HG03457 (cell line): ENCODE results near the gene NNAT.

Source experiments
- ATAC-seq: cut with Tn5 transposase; IDR thresholded peaks from one replicate; pipeline ENCODE4 v1.9.1; 2021; ENCODE audit warnings: moderate number of reproducible peaks; ENCODE audit not compliant: unreplicated experiment

NNAT gene

DNA sequence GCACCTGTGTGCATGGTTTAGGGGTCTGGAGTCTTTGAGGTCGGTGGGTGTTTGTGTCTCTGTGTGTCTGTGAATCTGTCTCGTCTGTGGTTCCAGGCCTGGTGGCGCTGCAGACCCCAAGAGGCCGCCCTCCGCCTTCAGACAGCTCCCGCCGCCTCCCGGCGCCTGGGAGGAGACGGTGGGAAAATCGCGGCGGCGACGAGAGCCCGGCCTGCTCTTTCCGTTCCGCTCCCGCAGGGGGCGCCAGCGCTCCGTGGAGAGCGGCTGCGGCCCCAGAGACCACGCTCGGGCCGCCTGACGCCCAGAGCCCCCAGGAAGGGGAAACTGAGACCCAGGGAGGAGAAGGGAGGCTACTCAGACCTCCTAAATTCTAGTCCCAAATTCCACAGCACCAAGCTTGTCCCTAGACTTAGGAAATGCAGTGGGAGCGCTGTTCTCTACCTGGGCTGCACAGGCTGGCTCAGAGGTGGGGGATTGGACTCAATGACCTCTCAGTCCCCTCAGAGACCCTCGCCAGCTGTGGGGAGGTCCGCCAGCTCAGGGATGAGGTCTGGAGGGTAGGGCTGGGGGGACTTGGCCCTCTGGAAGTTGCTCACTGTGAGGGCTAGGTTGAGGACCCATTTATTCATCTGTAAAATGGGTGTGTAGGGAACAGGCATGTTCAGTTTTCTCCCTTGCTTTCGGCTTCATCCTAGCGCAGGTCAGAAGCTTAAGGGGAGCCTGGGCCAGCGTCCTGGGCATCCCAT lies 43.5 kb downstream of the NNAT start:
- no peak for ATAC-seq

DNA sequence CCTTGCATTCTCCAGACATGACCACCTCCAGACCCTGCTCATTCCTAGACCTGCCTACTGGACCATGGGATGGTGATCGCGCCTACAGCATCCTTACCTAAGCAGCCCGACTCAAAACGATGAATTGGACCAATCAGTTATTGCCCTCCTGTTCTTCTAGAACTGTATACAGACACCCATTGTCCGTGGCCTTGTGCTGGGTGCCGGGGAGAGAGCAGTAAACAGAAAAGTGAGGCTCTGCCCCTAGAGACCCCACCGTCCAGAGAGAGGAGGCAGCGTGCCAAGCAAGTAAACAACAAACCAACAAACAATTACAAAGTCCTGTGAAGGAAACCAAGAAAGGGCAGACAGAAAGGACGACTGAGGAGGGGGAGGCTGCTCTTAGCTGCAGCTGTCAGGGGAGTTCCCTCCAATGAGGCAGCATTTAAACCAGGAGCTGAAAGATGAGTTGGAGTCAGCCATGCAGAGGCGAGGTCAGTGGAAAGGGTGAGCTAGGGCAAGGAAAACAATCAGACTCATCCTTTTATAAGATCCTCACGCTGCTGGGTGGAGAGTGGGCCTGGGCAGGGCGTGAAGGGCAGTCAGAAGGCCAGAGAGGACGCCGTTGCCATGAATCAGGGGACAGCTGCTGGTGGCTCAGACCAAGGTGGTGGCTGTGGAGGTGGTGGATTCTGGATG lies 44.2 kb downstream of the NNAT start:
- no peak for ATAC-seq

DNA sequence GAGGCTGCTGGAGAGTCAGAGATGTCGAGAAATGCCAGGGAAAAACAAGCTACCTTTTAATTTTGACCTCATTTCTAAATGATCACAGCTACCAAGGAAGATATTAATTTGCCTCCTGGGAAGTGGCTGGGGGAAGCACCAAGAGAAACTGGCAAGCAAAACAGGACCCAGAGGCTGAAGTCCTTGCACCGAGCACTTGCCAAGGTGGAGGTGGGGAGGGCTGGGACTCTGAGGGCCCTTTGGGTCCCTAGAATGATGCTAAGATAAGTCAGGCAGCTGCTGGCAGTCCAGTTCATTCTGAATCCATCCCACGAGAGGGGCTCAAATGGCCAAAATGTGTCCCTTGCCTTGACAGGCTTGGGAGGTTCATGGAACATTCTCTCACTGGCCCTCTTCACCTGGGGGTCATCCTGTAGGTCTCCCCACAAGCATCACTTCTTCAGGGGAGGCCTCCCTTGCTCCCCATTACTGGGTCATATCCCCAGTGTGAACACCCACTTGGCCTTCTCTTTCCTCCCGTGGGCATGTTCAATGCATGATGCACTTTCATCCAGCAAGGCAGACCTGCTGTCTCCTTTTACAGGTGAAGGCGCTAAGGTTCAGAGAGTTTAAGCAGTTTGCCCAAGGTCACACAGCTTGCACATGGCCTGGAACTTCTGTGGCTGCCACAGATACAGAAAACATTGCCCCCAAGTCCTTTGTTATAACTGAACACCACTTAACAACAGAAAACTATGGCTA lies 45.7 kb downstream of the NNAT start:
- ATAC-seq, result no peak

DNA sequence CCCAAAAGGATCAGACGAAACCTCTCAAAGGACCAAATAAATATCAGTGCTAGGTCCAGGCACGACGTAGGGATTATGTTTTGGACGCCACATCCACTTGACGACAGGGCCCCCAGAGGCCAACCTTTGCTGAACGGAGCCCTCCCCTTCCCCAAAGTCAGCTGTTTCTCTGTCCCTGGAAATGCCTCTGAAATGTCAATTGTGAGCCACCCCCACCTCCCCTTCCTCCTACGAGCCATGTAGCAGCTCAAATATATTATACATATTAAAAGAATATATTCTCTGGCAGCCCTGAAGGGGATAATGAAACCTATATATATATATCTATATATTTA lies 46.2 kb downstream of the NNAT start:
- no peak for ATAC-seq

DNA sequence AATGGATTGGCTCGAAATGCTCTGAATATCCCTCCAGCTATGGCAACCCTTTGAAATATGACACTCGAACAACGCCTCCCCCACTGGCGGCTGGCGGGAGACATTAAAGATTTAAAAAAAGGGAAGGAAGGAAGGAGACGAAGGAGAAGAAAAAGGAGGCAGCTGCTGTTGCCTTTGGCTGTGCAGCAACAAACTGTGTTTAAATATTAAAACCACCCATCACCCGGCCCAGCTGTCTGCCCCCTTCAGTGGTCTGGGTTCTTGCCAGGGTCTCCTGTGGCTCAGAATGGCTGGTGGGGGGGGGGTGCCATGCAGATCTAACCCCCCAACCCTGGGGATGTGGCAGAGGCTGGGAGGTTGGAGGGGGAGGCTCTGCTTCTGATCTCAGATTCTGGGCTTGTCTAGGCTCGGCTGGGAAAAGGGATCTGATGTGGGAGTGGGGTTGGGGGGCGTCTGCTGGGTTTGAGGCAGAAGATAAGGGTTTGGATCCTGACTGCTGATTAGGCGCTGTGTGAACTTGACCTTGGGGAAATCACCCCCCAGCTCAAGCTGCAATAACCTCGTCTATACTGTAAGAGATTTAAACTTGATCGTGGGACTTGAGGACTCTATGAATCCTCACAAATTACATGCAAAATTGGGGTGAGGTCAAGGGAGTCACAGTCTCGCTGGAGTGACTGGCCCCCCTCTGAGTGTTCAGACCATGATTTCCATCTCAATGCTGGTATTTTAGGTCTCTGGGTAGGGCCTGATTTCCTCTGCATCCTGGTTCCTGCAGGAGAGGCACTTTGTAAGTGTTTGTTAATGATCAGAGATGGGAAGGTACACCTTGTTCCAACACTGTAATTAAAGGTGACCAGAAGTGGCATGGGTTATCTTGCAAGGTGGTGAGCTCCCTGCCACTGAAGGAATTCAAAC lies 46.9 kb downstream of the NNAT start:
- ATAC-seq, result no peak

DNA sequence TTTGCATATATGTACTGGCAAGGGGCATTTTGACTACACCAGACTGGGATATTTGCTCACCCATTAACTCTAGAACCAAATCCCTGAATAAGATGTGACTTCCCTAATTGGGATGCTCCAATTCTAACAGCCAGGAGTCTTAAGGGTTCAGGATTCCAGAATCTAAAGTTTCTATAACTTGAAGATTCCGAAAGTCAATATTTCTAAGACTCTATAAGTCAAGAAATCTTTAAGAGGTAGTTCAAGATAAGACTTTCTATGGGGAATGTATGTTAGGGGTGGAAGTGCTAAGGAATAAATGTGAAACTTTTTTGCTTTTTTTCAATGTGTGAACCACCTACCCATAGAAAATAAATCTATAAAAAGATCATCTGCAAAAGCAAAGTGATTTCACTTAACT lies 49.4 kb downstream of the NNAT start:
- ATAC-seq, result no peak

DNA sequence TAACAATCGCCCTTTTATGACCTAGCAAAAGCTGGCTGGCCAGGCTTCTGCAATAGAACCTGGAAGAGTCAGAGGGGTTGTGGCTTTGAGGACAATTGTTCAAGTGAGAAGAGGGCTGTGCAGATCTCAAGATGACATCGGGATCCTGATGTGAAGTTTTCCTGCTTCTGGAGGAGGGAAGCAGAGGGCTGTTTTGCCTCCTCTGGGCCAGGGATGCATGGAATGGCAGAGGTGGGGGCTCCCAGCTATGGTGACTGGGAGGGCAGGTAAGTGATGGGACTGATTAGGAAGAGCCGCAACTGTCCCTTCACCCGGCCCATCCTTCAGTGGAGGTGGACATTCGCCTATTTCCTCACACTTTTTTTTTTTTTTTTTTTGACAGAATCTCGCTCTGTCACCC lies 50.0 kb downstream of the NNAT start:
- ATAC-seq, result no peak
